ENCODE measurements around the gene ZNF8.
"Not testable (repeated sequence)": the region's sequence is repeated elsewhere in the genome, so short reads cannot be mapped to it uniquely, and the experiment has no call there.

ZNF8 gene

DNA sequence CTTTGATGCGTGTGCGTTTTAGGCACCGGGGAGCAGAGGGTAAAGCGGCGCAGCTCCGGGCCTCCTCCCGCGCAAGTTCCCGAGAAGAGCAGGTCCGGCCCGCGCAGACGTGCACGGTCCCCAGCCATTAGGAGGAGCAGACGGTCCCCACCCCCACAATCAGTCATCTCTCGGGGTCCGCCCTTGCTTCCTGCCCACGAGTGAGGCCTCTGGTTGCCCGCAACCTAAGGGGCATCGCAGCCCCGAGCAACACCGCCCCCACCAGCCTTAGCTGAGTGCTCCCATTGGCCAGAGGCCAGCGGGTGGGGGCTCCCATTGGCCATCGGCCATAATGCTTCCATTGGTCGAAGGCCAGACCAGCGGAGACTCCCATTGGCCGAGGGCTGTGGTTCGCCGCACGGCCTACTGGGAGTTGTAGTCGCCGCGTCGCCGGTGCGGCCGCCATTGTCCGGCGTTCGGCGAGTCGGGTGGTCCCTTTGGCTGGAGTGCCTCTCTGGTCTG lies at the start of gene ZNF8:
ZNF8 (plus strand) TSS at position 415 of the 501 bp plus-strand sequence. CDS start 127 bp downstream, outside the sequence.
- DNase-seq = peak; percentile 92

- DNase-seq = no peak
Observed at GRCh38 chr19:58229255-58229639, 49.5 kb upstream of the ZNF8 start.

DNA sequence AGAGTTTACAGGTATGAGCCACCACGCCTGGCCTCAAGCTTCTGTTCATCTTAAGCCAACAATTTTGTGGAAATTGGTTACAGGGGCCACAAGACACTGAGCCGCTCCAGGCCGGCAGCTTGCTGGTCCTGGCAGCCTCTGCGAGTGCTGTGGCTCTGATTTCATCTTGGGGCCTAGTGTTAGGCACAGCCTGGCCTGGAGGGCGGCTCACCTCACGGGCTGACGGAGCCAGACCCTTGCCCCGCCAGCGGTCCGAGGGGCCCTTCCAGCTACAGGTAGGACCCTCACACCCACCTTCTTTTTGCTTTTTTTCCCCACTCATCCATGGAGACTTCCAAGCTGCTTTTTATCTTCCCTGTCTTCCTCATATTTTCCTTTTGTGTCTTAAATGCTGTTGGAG lies 41.4 kb upstream of the ZNF8 start:
- no peak for DNase-seq

GRCh38 chr19:58243351-58243750 lies 35.4 kb upstream of the ZNF8 start:
- no peak for DNase-seq

DNA sequence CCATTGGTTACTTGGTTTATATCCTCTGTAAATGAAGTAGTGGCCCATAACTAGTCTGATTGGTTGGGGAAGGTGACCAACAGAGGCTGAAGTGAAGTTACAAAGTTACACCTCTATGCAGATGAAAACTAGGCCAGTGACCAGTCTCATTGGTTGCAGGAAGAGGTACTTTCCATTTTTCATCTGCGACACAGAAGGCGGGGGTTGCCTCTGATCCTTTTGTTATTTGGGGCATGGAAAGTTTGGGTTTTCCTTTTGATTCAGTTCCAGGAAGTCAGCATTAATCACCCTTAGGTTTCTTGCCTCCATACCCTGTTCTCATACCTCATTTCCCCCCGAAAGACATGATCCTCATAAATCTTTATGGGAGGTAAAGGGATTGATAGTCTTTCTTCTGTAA lies 29.9 kb upstream of the ZNF8 start:
- DNase-seq = no peak

DNA sequence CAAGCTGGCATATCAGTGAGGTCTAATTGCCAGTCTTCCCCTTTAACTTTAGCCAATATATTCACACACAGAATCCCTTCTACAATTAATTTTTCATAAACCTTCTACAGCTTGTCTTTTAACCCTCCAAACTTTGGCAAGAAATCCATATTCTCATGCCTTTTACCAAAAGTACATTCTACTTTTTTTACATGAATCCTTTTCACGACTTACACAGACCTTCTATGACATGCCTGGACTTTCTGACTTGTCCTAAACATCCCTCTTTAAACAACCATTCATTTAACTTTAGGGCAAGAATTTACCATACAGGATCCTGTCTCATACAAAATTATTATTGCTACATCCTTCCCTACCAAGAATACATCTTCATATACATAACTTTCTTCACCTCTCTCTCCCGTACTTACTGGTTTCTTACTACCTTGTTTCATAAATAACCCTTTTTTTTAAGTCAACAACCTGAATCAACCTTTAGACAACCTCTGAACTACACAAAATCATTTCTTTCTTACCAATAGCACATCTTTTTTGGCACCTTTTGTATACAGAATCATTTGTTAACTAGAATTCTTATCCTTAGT lies 26.6 kb upstream of the ZNF8 start:
- DNase-seq = no peak

DNA sequence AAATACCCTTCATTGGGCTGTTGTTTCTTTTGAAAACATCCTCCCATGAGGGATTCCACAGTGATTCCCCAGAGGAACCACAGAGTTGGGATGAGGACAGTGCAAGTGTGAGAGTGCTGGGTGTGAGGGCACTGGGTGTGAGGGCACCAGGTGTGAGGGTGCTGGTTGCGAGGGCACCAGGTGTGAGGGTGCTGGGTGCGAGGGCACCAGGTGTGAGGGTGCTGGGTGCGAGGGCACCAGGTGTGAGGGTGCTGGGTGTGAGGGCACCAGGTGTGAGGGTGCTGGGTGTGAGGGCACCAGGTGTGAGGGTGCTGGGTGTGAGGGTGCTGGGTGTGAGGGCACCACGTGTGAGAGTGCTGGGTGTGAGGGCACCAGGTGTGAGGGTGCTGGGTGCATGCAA lies 20.5 kb upstream of the ZNF8 start:
- not testable (repeated sequence) for DNase-seq

DNA sequence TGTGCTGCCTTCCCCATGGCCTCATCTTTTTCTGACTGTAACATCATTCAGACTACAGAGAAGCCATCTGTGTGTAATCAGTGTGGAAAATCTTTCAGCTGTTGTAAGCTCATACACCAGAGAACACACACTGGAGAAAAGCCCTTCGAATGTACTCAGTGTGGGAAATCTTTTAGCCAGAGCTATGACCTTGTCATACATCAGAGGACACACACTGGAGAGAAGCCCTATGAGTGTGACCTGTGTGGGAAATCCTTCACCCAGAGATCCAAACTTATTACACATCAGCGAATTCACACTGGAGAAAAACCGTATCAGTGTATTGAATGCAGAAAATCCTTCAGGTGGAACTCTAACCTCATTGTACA lies 17.2 kb upstream of the ZNF8 start:
- DNase-seq = no peak

DNA sequence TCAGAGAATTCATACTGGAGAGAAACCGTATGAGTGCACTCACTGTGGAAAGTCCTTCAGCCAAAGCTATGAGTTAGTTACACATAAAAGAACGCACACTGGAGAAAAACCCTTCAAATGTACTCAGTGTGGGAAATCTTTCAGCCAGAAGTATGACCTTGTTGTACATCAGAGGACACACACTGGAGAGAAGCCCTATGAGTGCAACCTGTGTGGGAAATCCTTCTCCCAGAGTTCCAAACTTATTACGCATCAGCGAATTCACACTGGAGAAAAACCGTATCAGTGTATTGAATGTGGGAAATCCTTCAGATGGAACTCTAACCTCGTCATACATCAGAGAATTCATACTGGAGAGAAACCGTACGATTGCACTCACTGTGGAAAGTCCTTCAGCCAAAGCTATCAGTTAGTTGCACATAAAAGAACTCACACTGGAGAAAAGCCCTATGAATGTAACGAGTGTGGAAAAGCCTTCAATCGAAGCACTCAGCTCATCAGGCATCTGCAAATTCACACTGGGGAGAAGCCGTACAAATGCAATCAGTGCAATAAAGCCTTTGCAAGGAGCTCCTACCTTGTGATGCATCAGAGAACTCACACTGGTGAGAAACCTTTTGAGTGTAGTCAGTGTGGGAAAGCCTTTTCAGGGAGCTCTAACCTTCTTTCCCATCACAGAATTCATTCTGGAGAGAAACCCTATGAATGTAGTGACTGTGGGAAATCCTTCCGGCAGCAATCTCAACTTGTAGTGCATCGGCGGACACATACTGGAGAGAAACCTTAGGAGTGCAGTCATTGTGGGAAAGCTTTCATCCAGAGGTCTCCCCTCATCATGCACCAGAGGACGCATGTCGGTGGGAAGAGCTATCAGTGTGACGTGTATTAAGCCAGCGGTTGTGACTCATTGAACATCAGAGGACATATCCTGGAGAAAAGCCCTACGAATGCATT lies 16.5 kb upstream of the ZNF8 start:
- DNase-seq = no peak

DNA sequence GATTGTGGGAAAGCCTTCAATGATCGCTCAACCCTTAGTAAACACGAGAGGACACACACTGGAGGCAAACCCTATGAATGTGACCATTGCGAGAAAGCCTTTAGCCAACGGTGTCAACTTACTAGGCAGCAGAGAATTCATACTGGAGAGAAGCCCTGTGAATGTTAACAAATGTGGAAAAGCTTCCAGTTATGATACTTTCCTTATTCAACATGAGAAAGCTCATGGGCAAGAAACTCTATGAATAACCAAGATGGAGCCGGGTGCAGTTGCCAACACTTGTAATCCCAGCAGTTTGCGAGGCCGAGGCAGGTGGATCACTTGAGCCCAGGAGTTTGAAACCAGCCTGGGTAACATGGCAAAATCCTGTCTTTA lies 15.8 kb upstream of the ZNF8 start:
- DNase-seq = no peak

- DNase-seq = no peak
Observed at GRCh38 chr19:58265100-58265499, 13.7 kb upstream of the ZNF8 start.

- no peak for DNase-seq
Observed at GRCh38 chr19:58268344-58268743, 10.4 kb upstream of the ZNF8 start.

GRCh38 chr19:58274771-58275201 lies 4.0 kb upstream of the ZNF8 start:
- no peak for DNase-seq

- DNase-seq = no peak
Observed at GRCh38 chr19:58275564-58275963, 3.2 kb upstream of the ZNF8 start.

GRCh38 chr19:58277197-58277596 lies 1.6 kb upstream of the ZNF8 start:
- no peak for DNase-seq

DNA sequence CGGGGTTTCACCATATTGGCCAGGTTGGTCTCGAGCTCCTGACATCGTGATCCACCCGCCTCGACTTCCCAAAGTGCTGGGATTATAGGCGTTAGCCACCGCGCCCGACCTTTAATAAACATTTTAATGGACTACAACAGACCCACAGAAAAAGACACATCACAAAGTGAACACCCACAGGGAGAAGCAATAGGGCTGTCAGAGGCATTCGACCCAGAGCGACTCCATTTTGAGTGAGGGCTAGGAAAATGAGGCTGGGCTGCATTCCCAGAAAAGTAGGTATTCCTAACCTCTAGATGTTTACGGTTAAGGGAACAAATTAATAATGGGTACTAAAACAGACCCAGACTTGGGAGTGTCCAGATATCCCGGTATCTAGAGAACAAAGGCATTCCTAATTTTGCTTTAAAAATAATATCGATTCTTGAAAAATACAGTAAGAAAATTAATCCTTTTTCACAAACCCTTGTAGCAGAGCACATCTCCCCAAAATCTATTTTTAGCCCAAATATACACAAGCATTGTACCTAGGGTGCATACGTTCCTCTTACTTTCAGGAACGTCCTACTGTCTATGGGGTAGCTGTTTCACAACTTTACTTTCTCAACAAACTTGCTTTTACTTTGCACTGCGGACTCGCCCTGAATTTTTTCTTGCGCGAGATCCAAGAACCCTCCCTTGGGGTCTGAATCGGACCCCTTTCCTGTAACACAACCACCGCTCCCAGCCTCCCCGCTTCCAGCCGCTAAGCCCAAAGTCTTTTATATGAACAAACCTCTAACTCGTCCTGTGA lies 811 bp upstream of the ZNF8 start:
- no peak for DNase-seq

- DNase-seq = peak; percentile 19
Observed at GRCh38 chr19:58279042-58279924, 528 bp downstream of the ZNF8 start.

- DNase-seq = no peak
Observed at GRCh38 chr19:58279925-58280316, 1.2 kb downstream of the ZNF8 start.

DNA sequence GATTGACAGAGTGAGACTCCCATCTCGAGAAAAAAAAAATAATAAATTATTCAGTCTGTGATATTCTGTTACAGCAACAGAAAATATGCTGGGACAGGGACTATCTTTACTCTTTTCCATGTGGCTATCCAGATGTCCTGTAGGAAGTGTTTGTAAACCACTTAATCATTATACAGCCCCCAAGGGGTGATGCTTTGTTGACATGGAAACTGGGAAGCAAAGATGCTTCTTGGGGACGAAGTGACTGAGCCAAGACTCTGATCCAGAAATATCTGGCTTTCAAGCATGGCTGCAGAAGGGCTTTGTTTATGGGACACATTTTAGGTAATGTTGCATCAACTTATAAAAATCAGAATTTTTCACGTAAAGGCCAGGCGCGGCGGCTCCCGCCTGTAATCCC lies 5.4 kb downstream of the ZNF8 start:
- DNase-seq = no peak

GRCh38 chr19:58291943-58292342 lies 13.2 kb downstream of the ZNF8 start:
- no peak for DNase-seq

DNA sequence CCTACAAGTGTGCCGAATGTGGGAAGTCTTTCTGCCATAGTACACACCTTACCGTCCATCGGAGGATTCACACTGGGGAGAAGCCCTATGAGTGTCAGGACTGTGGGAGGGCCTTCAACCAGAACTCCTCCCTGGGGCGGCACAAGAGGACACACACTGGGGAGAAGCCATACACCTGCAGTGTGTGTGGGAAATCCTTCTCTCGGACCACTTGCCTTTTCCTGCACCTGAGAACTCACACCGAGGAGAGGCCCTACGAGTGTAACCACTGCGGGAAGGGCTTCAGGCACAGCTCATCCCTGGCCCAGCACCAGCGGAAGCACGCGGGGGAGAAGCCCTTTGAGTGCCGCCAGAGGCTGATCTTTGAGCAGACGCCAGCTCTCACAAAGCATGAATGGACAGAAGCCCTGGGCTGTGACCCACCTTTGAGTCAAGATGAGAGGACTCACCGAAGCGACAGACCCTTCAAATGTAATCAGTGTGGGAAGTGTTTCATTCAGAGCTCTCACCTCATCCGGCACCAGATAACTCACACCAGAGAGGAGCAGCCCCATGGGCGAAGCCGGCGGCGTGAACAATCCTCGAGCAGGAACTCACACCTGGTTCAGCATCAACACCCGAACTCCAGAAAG lies 16.1 kb downstream of the ZNF8 start:
- DNase-seq = no peak

- no peak for DNase-seq
Observed at GRCh38 chr19:58296104-58296503, 17.3 kb downstream of the ZNF8 start.

Data from NCI-H2081 treated with DMSO at 0.1 percent for 48 hours (cell line).